Panc1 (cell line): ENCODE measurements around the gene C5orf52.

ENCODE experiments used
- CTCF ChIP-seq: fragments of 450-650 bp; IDR thresholded peaks from 2 replicates; pipeline ENCODE4 v1.5.1; 2017; ENCODE audit warnings: mild to moderate bottlenecking
- POLR2AphosphoS5 ChIP-seq: IDR thresholded peaks from 2 replicates; pipeline ENCODE4 v1.6.1; 2012; ENCODE audit warnings: mild to moderate bottlenecking, low read depth, low read length, moderate library complexity
- REST ChIP-seq, 2 experiments: IDR thresholded peaks; 2 replicates each; pipeline ENCODE4 v1.6.1; 2011 to 2012; ENCODE audit warnings: low read depth in 2 of 2, control low read depth in 1 of 2, low read length in 1 of 2, mild to moderate bottlenecking in 1 of 2, moderate library complexity in 1 of 2; ENCODE audit not compliant: insufficient read depth in 1 of 2
- SIN3A ChIP-seq: IDR thresholded peaks from 2 replicates; pipeline ENCODE4 v1.6.1; 2012; ENCODE audit warnings: low read depth, mild to moderate bottlenecking, low read length, moderate library complexity, borderline replicate concordance; ENCODE audit not compliant: insufficient read depth

- TF ChIP-seq CTCF (no peak), POLR2AphosphoS5 (no peak), REST (IDR thresholded peaks at IDR 0.05; ENCODE audit: insufficient read depth in 1 of 2, low read depth in 2 of 2, low read length in 1 of 2) (no peak), SIN3A (no peak)
Observed at GRCh38 chr5:157665467-157666070, 5.8 kb upstream of the C5orf52 start.
